Superior temporal gyrus (tissue), 1 donor: ENCODE results near the gene FAIM2.
A peak's percentile ranks its signal among the peaks of the same experiment; 100 is the strongest.

Experiments used
- DNase-seq: peaks from one replicate; pipeline ENCODE4 v3.0.0-alpha.2; 2016; ENCODE audit errors: extremely low spot score

Gene FAIM2

DNA sequence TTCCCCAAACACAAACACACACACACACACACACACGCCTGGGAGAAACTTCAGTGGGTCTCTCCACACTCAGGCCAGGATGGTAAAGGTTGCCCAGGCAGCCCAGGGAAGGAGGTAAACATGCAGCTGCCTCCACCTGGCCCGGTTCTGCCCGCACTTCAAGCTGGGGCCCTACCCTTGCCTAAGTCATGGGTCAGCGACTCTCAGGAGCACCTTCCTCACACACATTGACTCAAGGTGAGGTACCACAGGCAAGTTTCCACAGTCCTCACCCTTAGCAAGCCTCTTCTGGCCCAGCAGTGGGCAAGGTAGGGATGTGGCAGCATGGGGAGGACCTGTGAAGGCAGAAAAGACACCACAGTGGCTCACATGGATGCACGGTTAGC lies 14.1 kb upstream of the FAIM2 start:
- DNase-seq, result no peak

DNA sequence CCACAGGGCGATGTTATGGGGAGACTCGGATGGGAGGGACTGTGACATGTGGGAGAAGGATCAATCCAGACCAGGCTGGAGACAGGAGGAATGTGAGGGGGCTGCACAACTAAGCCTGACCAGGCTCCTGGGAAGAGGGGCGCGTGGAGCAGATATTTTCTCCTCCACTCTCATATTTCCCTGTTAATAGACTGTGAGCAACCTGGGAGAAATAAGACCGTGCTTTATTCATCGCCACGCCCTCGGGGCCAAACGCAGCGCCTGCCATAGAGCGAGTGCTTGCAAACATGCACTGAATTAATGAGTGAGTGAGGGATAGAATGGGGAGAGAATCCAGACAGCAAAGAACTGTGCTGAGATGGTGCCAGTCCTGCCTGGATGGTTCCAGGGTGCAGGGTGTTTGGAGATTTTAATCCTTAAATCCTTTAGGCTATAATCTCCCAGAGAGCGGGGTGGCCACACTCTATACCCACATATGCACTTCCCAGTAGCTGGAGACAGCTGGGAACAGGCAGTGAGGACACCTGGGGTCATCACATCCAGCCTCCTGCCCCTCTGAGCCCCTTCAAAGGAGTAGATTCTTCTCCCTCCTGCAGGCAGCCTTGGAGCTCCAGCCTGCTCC lies 13.6 kb upstream of the FAIM2 start:
- DNase-seq, result no peak

DNA sequence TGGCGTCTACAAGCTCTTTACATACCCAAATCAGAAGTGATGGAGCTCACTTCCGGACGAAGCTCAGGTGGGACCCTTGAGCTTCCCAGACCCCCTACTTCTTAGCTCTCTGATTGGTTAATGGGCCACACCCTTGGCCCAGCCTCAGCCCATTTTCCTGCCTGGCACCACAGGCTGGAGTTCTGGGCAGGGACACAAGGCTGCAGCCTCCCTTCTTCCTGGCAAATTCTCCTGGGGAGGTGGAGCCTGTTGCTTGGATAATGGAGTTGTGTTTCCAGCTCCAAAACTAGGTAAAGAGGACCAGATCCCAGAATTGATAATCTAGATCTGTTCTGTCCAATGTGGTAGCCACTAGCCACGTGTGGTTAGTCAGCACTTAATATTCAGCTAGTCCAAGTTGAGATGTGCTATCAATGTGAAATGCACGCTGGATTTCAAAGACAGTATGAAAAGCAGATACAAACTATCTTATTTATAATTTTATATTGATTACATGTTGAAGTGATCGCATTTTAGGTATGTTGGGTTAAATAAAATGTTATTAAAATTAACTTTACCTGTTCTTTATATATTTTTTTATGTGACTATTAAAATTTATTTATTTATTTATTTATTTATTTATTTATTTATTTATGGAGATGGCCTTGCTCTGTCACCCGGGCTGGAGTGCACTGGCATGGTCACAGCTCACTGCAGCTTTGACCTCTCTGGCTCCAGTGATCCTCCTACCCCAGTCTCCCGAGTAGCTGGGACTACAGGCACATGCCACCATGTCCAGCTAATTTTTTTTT lies 12.6 kb upstream of the FAIM2 start:
- DNase-seq, result no peak

DNA sequence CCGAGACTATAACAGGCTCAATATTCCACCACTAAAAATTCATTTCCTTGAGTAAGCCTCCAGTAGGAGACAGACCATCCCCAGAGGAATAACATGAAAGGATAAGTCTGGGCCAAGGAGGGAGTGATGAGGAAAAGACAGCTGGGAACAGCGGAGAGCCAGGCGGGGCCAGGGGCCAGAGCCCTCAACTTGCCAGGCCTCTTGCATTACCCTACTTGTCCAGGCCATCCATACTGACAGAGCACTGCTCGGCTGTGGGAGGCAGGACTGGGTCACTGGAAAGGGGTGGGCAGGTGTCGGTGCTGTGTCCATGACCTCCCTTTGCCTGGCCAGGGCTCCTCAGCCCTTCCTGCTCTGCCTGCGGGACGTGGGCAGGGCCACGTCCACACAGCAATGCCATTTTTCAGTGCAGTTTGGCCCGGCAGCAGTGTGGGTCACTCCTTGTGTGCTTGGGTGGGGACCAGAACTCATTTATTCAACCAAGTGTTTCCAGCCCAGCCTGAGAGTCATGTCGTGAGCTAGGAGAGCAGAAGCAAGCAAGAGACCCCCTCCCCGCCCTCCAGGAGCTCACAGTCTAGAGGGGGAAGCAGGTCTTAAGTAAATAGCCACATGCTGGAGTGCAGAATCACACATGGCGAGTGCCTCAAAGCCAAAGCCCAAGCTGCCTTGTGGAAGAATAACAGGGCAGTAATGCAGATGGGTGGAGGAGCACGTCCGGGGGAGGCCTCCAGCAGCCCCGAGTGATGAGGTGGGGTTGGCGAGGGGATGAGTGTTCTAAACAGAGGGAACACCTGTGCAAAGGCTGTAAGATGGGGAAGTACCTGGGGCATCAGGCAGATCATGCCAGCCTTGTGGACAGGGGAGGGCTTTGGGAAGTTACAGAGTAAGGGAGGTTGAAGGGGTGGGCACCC lies 8.9 kb upstream of the FAIM2 start:
- no peak for DNase-seq

DNA sequence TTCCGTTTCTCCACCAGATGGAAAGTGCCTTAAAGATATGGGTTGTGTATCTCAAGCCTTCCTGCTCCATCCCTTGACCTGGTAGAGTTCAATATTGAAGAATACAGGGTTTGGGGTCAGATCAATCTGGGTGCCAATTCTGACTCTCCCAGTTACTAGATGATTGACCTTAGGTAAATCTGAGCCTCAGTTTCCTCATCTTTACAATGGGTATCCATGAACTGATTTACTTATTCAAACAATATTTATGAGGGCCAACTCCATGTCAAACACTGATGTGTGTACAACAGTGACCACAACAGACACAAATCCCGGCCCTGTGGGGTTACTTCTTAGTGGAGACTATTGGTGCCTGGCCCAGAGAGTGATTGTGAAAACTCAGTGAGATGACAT lies 7.5 kb upstream of the FAIM2 start:
- DNase-seq, result no peak

DNA sequence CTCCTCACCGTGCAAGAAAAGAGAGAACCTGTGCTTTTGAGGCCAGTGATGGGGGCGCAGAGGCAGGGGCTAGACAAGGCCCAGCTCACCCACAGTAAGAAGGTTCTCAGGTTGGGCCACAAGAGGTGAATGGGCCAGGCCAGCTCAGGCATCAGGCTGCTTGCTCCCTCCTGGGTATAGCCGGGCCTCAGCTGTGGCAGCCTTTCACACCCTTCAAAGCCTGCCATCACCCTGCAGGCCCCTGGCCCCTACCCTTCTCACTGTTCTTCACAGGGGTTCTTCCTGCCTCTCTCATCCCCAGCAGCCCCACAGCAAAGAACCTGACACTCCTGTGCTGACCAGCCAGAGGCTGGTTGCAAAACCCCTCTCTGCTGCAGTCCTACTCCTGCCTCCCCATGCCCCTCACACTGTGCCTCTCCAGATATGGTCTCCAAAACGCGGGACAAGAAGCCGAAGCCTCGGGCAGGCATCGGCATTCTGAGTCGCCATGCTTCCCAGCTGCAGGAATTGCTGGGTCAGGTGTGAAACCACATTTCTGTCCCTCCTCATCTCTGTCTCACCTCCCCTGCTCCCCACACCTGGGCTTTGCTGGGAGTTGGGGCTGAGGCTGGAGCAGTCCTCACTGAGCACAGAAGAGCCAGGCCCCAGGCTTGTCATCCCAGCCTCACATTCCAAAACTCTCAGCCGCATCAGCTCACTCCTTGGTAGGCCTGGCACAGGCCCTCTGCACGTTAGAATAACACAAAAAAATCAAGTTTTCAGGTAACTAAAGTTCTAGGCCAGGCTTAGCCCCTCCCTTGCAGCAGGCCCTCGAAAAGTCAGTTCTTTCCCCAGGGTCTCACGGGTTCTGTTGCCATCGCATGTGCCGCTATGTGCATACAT lies 6.9 kb upstream of the FAIM2 start:
- DNase-seq, result no peak

DNA sequence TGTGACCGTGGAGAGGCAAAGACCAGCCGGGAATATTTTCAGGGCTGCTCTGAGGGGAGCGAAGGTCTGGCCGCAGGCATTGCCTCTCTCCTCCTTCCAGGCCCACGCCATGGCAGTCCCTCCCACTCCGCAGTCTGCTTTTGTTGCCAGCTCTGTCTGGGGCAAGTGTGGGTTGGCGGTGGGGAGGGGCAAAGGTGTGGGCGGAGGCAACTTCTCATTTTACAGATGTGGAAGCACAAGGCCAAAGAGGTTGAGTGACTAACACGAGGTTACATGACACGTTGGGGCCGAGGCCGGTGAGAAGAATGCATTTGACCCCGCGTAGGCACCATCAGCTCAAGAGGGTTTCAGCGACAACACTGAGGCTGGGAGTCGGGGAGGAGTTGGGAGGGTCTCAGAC lies 6.1 kb upstream of the FAIM2 start:
- DNase-seq, result no peak

DNA sequence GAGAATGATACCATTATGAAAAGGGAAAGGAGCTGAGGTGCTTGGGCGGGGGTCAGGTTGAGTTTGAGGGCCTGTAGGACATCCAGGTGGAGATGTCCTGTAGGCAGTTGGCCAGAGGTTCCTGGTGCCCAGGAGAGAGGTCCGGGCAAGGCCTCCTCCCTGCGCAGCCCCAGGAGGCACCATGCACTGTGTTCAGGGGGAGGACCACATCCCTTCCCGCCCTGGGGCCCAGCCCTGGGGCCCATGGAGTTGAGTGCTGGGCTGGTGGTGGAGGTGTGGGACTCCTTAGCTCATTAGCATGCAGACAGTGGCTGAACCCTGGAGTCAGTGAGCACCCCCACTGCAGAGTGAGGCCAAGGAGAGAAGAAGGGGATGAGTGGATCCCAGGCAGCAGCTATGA lies 5.7 kb upstream of the FAIM2 start:
- DNase-seq, result no peak

DNA sequence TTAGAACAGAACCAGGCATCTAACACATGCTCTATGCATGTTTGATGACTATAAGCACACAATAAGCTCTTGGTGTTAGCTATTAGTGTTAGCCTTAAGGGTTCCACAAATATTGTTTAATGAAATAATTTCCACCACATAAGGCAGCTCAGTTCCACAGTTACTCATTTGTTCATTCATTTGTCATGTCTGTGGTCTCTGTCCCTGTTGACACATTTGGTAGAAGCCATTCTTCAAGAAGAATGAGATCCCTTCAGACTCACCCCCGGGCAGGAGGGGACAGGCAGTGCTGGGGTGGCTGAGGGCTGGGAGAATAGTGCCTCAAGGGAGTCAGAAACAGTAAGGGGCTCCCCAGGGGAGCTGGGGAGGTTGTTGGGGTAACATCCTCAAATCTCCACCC lies 3.7 kb upstream of the FAIM2 start:
- peak; percentile 48 for DNase-seq

DNA sequence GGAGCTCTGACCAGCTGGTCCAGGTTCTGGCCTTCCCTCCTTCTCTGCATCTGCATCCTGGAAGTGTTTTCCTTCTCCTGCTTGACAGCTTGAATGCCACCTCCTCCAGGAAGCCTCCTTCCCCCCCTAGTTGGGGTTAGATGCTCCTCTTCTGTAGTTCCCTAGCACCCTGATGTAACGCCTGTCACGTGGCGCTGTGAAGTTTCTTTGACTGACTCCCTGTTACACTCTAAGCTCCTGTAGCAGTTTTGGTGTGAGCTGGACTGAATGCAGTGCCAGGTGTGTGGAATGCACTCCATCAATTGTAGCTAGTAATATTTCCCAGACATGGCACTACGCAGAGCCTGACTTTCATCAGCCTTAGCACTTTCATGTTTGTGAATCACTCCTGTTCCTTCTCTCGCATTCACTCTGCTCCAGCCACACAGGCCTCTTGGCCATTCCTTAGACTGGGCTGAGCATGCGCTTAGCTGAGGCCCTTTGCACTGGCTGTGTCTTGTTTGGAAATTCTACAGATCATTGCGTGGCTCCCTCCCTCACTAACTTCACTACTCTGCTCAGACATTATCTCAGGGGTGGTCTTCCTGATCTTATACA lies 2.1 kb upstream of the FAIM2 start:
- DNase-seq, result no peak

DNA sequence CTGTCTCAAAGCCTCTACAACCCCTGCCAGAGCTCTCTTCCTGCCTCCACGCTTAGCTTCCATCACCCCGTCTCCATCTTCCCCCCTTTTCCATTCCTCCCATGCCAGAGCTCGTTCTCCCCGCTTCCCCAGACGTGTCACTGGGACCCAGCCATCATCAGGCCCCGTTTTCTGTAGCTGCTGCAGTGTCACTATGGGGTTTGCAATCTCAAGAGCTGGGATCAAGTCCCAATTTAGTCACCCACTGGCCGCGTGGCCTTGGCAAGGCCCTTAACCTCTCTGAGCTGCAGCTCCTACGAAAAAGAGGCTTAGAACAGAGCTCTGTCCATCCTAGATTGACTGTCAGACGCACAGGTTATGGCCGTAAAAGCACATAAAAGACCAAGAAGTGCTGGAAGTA lies 901 bp upstream of the FAIM2 start:
- DNase-seq, result no peak

DNA sequence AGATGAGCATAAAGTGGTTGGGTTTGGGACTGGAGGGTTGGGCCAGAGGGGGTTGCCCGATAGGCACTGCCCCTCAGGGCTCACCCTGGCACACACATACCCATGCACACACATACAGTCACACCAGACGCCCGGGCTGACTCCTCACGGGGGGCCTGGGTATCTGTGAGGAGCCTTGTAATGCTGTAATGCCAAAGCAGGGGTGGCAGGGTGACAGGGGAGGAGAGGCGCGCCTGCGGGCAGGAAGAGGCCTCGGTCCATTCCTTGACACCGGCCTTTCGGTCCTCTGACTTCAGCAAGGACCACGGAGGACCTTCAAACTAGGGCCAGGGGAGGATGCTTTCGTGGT lies 375 bp downstream of the FAIM2 start:
- DNase-seq, result no peak

DNA sequence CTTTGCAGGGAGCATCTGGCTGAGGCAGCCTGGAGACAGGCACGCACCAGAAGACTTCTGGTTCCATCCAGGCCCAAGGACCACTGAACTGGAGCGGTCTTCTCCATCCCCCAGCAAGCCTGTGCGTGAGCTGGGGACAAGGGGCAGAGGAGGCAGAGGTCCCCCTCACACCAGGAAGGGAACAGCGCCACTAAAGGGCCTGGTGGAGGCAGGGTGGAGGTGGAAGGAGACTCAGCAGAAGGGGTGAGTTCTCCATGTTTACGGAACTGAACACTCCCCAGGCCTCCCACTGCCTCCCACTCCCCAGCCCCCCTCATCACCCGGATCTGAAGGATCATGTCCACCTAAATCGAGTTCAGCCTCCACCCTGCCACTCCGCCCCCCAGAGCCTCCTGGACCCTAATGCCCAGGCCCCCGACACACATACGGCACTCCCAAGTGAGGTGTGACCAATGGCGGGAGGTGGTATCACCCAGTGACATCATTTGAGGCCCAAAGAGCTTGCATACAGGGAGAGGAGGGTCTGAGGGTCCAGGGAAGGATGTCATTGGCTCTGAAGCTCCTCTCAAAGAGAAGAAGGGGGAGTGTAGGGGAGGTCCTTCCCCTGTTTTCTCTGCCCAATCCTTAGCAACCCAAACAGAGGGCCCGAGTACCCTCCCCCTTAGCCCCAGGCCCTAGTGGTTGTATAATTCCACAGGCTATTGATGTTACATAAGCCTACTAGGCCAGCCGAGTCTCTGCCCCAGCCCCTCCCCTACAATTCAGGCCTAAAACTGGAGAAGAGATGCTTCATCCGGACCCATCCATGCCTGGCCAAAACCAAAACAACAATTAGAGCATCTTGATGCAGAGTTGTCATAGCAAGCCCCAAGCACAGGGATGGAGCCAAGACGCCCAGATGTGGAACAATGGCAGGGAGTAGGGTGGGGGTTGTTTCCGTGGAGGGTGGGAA lies 1.0 kb downstream of the FAIM2 start:
- peak; percentile 77 for DNase-seq

DNA sequence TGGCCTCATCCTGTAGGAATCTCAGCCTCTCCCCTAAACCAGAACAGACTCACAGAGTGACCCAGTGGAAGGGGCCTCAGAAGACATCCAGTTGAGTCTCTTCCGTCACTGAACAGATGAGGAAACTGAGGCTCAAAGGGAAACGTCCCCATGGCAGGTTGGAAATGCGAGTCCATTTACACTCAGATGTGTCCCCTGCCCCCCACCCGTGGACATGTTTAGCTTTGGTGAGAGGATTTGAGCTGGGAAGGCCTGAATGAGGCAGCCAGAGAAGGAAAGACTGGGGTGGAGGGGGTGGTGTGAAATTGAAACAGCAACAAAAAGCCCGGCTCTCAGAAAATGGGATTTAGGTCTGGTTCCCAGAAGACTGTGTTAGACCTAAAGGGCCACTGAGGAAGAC lies 1.7 kb downstream of the FAIM2 start:
- DNase-seq, result no peak

DNA sequence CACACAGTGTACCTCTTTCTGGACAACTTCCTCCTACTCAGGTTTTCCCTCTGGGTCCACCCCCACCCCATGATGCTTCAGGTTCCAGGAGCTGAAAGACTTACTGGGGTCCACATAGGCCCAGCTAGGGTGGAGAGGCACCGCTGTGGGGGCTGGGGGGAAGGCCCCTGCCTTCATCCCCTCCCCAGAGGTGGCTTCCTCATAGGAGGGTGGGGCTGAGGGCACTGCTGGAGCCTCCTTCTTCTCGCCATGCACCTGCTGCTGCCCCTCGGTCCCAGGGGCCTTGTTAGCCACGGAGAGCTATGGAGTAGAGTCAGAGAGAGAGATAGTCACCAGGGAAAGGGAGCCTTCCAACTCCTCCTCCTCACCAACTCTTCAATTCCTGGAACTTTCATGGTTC lies 2.7 kb downstream of the FAIM2 start:
- no peak for DNase-seq

DNA sequence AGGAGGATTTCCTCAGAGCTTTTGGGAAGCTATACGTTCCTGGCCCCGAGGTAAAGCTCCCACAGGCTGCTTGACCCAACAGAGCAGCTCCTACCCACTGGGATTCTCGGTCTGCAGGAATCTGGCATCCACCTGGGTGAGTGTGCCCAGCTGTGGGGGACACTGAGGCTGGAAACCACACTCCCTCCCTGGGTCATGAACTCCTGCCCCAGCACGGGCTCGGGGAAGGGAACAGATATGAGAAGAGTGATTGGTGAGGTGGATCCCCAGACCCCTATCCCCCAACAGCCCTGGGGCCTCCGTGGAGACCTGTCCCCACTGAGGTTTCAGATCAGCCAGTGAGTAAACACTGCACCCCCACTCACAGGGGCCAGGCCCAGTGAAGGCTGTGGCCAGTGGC lies 3.3 kb downstream of the FAIM2 start:
- no peak for DNase-seq

DNA sequence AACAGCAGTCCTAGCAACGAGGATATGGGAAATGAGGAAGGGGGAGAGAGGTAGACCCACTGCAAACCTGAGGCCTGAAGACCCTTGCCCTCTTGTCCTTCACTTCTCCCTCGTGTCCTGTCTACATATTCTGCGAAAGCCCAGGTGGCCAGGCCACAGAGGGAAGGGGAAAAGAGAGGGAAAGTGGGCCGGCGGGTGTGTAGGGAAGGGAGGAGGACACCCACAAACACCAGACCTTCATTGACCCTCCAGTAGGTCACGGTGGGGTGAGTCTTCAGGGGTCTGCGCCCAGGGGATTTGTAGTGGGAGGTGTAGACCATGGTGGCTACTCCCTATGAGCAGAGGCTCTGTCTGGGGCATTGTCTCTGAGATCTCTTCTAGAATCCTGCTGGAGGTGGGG lies 3.8 kb downstream of the FAIM2 start:
- DNase-seq, result no peak

DNA sequence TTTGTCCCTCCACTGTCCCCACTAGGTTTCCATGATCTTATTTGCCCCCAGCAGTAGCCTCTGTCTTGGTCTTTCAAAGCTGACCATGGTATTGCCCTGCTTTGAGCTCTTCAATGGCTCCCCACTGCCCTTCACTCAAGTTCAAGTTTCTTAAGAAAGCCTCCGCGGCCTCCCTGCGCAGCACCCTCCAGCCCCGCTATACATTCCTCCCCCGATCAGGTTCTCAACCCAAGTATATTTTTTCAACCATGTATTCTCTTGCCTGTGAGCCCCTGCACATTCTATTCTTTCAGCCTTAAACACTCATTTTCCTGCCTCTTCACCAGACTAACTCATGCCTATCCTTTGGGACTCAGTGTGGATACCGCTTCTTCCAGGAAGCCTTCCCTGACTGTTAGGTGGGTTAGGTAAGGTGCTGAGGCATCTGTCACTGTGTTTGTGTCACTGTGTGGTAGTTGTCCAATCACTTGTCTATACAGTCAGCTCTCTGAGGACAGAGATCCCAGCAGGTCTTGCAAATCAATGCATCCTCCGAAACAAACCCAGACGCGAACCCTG lies 4.3 kb downstream of the FAIM2 start:
- DNase-seq, result no peak

DNA sequence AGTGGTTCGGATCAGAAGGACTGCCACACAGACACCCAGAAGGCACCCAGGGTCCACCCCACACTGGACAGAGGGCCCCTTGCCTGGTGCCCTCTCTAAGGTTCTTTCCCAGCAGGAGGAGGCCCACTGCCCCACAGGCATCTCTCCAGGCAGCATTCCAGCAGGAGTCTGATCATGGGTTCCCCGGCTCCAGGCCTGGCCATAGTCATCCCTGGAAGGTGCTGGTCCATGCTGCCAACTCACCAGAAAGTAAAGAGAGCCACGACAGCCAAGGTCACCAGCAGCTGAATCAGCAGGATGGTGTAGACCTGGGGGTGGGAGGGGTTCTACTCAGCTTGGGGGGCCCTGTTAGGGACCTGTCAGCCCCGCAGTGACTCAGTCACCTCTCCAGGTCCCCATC lies 6.4 kb downstream of the FAIM2 start:
- no peak for DNase-seq

DNA sequence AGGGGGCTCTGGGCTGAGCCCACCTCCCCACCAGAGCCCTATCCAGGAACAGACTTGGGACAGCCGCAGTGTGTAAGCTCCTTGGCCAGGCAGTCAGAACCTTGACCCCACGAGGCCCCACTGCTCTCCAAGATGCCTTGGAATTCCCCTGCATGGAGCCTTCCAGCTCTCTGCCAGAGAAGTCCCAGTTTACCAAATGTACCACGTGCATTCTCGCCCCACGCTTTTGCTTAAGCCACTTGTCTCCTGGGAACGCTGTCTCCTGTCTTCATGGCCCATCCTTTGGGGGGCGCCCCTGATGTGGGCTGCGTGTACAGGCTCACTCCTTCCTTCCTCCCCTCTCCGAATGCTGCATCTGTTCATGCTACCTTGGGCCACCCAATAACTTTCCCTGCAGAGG lies 7.9 kb downstream of the FAIM2 start:
- no peak for DNase-seq
